ENCODE measurements around the gene HOXA9.

Gene HOXA9

DNA sequence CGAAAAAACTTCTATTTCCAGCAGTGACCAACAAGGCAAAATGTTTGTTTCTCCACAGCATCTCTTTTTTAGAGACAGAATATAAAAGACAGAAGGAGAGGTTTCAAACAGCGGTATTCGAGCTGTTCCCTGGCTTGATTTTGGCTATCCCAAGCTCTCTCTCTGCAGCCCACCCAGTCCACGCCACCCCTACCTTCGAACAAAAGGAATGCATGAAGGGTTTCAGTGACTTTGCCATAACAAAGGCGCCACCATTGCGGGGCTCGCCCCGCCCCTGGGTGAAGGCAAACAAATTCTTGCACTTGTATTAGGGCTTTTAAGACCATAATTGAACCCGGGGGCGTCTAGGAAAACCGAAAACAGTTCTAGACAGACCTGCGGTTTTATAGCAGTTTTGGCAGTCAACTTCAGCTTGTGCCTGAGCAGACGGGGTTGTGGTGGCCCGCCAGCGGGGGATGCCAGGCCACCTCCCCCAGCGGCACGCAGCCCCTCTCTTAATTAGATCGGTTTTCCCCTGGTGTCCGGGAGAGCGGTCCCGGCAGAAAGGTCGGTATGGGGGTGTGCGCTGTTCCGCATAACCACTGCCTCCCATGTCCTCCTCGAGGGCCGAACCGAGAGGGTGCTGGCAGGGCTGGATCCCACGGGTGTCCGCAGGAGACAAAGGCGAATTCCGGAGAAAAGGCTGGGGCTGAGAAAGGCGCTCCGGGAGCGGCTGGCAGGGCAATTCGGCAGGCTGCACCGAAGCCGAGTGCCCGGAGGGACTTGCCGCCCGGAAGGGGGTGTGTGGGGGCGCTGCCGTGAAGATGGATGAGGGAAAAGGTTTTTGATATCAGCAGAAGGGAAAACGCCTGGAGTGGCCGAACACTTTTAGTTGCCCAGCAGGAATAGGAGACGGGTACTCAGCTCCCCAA is 22.4 kb upstream of the HOXA9 start:
- DNase-seq, result no peak

DNA sequence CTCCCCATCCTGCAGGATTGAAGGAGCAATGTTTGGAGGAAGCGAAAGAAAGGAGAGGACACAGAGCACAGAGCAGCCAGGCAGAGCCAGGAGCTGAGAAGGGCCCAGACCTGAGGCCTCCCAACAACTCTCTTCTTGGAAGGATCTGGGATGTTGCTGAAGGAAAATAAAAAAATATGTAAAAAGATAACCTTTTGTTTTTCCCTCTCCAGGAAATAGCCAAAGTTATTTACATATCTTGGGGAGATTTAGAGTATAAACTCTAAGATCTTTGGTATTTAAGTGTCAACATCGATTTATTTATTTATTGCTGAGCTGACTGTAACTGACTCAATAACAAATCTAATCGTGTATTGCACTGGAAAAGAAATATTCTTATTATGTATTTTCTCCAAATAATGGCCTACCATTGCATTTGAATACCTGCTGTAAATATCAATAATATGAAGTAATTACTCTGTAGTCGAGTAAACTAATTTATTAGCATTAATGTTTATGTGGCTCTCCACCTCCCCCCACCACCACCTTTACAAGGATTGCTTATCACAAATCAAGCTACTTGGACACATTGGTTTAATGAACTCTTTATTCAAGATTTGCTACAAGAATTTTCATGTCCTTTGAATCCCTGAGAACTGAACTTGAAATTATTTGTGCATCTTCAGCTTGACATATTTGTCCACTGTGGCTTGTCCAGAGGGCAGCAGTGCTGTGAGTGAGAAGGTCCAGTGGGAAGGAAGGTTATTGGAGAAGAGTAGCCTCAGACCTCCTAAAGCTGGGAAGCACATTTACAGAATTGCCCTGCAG is 21.5 kb upstream of the HOXA9 start:
- DNase-seq, result no peak

DNA sequence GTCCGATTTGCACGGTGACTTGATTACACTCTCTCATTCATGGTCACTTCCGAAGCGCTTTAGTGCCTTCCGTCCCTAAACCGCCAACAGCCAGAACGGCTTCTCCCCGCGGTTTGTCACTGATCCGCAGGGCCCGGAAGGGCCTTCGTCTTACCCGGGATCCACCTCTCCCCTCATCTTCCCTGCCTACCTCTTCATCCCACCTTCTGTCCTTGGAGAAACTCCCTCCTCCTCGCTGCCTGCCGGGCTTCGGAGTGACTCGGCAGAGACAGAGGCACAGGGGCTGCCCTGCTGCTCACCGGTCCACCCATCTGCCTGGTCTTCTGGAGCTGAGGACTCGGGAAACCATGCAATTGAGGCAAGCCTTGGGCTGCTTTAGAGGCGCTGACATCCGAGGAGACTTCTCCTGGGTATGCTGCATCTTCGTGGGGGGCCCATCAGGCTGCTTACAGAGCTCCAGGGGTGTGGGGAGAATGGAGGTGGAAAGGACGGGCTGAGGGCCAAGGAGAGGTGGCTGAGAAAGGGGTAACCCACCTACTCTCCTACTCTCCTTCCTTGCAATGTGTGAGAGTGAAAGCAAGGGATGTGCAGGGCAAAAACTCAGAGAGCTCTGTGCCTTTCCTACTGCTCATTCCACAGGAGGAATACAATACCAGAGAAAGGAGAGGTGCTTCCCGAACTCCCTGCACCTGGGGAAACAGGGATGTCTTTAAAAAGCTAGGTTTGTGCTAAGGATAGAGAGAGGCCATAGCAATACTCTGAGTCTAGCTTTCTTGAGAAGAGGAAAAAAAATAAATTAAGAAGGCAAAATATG is 20.7 kb upstream of the HOXA9 start:
- no peak for DNase-seq

DNA sequence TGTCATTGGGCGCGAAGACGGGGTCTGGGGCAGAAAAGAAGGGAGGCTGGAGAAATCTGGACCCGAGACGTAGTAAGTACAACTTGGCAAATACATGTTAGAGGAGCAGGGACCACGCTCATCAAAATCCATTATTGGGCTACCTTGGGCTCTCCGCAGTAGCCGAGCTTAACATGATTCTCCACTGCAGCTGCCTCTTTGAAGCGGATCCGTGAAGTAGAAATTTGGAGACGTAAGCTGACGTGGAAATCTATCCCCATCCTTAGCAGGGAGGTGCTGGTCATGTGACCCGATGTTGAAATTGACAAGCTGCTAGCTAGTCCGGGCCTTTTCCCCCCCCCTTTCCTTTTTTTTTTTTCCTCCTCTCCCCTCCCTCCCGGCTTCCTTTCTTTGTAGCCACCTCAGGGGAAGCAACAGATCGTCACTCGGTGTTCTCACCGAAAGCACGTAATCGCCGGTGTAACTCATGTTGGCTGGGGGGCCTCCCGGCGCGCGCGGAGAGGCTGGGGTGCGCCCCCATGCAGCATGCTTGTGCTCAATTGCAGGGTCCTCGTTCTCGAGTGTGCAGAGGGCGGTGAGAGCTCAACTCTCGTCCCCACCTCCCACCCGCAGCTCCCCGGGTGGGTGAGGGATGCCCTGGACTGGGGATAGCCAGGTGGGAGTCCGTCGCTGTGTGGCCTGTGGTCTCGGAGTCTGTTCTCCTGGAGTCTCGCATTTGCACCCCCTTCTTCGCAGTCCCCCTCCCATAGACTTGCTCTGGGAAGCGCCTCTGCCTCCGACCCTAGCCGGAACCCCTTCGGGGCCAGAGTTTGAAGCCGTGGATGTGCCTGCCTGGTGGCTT is 19.9 kb upstream of the HOXA9 start, which contains the start of gene HOXA11:
TSS of gene HOXA11 (minus strand) at position 220 of the 841 bp plus-strand sequence. CDS start at position 132, 88 bp downstream.
- DNase-seq, result no peak

DNA sequence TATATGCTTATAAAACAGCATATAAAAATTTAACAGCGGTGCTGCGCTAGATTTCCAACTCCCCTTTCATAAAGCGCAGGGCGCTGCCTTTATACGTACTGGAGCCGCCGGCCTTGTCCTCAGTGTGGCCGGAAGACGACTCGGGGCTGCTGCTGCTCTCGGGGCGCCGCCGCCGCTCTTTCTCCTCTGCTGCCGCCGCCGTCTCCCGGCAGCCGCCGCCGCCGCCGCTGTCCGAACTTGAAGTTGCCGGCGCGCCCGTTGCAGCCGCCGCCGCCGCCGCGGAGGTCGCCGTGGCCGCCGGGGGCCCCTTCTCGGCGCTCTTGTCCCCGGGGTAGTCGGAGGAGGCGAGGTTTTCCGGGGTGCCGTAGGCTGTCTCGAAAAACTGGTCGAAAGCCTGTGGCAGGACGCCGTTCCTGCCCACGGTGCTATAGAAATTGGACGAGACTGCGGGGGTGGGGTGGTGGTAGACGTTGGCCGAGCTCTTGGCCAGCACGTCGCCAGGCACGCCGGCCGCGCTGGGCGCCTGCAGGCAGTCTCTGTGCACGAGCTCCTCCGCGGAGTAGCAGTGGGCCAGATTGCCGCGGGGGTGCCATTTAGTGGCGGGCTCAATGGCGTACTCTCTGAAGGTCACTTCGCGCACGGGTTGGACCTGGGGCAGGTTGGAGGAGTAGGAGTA is 19.1 kb upstream of the HOXA9 start:
- DNase-seq, result no peak

DNA sequence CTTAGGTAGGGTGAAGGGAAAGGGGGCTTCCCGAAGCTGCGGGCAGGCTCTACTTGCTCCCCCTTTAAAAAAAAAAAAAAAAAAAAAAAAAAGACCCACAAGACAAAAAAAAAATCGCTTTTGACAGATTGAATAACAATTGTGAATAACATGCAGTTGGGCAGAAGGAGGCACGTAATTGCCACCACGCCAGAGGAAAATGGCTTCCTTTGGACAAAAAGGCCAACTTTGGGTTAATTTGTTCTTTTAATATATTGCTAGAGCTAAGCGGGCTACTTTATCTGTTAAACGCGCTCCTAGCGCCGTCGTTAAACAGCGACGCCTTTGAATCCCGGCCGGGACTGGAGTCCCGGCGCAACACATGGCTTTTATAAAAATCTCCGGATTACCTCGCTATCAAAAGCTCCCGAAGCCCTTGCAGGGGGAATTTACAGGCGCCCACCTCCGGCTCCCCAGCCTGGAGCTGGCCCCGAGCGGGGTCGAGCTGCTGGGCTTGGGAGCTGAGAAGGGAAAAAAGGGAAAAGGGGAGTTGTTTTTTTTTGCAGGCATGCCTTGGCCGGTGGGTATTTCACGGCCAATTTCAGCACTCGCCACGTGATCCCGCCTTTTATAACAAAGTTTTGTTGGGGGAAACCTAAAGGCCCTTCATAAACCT is 18.5 kb upstream of the HOXA9 start:
- no peak for DNase-seq

DNA sequence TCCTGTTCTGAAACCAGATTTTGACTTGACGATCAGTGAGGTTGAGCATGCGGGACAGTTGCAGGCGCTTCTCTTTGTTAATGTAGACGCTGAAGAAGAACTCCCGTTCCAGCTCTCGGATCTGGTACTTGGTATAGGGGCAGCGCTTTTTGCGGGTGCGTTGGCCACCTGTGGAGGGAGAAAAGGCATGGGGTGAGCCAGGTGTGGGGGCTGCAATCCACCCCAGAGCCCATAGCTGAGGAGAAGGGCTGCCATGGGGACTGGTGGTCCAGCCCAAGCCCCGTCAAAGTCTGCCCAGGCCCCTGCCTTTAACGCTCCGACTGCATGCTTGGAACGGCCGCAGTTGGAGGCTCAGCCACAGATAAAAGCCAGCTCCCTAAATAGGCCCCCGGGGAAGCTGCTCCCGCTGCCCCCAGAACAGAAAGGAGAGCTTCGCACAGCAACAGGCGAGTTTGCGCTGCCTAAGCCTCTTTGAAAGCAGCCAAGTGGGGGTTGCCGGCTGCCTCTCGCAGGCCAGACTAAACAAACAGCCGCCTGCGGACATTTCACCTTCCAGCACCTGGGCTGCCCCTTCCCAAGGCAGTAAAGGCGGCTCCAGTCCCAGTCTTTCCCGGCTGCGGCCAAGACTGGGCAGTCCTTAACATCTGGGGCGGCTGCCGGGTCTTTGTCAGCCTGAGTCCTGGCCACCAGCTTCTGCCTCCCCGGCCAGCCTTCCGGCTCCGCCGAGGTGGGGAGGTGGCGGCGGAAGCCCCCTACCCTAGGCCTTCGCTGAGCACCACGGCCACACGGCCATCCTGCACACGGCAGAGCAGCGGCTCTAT is 17.7 kb upstream of the HOXA9 start:
- DNase-seq, result no peak

DNA sequence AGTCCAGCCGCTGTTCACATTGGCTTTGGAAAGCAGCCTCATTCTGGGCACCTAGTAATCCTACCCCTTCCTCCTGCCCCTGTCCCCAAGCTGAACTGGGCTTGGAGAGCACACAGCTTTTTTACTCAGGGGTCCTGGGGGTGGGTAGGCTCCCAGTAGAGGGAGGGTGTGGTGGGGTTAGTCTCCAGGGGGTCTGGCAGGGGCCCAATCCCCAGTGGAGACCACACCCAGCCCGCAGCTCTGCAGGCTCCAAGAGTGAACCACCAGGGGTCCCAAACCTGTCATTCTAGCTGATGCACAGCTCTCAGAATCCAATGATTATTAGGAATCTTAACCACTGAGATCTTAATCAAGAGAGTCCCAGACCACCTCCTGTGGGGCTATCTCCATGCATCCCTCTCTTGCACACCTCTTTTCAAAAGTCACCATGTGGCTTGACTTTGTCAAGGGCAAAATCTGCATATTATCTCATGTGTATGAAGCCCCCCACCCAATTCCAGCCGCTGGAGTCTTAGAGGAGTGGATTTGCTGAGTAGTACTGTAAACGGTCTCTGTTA is 17.0 kb upstream of the HOXA9 start:
- DNase-seq, result no peak

DNA sequence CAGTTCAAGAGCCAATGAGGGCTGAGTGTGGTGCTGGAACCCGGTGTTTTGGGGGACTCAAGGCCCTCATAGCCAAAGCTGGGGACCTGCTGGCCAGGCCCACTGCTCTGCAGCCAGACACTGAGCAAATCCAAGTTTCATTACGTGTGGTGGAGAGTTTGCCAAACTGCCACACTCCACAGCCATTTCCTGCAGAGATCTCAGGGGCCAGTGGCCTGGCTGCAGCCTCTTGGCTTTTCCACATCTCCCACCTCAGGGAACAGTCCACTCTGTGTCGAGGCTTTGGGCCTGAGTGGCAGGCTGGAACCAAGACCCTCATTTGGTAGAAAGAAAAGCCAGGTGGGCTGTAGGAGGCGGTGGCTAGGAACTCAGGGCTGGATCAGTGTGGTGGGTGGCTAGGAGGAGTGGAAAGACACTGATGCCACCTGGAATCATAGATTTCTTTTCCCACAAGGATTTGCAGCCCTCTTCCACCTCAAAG is 16.5 kb upstream of the HOXA9 start:
- DNase-seq, result no peak

DNA sequence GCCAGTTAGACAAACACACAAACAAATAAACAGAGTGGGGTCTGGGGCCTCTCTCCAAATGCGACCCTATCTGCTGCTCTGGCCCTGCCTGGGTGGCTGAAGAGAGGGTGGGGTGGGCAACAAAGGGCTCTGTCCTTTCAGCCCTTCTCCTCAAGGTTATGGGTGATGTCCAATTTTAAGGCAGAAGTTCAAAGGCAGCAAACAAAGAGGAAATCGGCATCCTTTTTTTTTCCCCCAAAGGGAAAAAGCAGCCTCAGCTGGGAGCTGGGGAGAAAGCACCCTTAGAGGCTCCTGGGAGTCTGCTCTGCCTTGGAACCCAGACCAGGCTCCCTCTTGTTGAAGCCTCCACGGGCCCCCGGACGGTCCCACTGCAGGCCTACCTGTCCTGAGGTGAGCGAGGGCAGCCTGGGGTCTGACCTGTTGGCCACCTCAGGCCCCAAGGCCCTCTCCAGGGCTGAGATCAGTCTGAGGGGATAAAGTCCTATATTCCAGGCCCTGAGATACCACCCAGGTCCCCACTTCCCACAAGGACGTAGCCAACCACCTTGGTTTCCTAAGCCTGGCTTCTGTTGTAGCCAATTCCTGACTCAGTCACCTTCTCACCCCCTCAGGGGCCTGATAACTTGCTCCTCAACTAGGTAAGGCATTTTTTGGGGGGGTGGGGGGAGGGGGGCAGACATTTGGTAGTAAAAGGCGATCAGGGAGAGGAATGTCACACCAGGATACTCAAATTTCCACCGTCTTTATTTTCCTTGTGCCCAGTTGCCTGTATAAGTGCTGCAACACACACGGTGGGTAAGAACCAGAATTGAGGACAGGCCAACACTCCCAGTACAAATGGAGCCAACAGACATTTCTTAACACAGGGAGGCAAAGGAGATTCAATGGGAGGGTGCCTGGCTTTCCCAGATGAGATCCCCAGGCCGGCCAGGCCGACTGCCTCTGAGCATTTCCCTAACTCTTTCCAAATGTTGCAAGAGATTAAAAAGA is 15.4 kb upstream of the HOXA9 start:
- no peak for DNase-seq

DNA sequence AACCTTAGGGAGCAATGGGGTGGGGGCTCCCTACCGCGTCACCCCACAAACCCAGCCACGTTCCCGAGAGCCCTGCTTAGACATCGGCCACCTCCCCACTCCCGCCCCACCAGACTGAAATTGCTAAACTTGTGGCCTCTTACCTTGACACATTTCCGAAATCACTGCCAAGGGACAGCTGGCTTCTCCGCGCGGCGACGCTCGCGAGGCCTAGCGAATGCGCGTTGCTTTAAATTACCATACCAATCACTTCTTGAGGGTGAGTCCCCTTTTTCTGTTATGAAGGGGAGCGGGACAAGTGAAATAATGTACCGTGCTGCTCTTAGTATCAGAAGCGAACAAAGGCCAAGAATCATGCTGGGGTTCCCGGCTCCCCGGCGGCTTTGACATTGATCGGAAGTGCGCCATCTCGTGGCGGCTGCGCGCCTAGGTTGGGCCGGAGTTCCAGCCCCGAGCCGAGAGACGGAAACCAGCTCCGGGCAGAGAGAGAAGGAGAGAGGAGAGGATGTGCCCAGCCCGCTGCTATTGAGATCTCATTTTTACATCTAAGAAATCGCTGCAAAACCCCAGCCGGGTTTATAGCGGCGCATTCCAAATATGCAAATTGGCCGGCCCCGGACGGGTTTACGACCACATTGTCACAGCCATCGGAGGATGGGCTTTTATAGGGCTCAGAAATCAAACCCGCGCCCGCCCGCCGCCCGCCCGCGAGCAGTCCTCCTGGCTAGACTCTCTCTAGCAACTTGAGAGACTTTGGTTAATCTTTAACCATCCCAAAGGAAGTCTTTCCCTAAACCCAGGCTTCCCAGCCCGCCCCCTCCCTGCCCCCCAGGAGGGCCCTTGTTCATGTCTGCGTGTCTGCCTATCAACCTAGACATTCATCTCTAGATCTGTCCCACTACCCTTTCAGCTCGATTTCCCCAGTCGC is 14.4 kb upstream of the HOXA9 start:
- no peak for DNase-seq

DNA sequence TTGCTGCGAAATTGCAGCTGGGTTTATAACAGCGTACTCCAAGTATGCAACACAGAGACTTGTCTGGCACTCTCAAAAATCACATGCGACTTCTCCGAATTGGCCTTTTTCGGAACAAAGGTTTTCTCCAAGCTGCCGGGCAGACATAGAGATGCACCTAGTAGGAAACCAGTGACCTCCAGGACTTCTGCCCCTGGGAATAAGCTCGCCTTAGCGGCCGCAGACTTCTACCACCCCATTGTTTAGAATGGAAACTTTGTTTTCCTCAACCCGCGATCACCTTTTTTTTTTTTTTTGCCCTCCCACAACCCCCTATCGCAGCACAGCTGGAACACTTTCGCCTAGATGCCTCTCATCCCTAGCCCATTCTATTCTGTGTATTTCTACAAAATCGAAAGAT is 13.7 kb upstream of the HOXA9 start:
- DNase-seq, result no peak

DNA sequence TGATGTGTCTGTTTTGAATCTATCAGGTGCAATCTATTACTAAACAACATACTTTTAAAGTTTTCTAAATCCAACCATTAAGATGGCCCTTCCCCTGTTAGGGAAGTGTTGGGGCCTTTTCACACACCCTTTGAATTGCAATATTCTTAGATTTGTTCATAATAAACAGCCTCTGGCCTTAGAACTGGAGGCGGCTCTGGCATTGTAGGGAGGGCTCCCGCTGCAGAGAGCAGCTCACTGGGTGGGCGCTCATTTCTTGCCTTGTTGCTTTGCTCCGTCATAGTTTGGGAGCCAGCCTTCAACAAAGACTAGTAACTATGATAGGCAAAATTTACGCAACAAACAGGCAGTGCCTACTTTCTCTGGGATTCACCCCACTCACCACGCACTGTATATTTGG is 13.0 kb upstream of the HOXA9 start:
- no peak for DNase-seq

DNA sequence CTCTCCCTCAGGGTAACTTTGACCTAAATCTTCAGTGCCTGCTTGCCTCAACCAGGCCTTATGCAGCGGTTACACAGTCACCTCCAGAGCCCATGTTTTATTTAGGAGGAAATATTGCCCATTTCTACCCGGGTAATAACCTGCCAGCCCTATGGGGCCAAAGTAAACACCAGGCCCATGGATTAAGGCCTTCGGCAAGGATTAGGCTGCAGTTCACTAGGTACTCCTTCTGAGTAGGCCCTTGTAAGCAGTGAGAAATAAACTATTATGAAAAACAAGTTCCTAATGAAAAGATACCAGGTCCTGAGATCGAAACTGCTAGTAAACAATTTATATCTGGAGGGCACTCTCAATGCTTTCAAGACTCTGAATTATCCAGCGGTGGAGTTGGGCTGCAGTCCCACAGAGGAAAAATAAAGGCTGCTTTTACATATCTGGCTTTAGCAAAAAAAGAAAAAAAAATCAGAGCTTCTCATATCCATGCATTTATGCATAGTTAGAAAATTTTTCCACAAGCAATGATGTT is 12.5 kb upstream of the HOXA9 start:
- no peak for DNase-seq

DNA sequence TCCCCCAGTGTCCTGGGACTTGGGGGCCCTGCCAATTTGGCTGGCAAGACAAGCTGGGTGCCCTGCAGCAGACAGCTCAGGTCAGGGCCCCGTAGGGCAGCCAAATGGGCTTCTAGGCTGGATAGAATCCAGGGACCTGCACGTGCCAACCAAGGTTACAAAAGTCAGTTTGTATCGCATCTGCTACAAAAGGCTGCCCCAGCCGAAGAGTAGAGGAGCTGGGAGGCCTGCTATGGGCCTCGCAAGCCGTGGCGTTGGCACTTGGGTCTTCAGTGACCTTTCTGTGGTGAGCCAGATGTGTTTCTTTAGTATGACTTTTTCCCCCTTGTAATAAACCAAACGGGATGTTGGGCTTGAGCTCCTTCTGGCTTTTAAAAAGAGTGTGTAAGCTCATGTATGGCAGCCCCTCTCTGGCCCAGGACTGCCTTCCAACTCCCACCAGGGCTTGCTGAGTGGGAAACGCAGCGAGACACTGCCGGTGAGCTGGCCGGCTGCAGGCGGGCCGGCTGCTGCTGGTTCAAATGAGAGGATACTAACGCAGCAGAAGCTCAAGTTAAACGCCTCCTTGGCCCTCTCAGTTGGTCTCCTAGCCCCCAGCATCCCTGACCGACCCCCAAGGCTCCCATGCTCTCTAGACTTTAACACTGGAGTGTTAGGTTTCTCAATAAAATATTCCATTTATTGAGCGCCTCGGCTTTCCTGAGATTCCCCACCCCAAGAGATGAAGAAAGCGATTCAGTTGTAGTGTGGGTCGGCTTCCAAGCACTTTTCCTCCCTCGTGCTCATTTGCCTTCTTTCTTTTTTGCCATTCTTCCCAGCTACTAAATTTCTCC is 11.8 kb upstream of the HOXA9 start:
- no peak for DNase-seq

DNA sequence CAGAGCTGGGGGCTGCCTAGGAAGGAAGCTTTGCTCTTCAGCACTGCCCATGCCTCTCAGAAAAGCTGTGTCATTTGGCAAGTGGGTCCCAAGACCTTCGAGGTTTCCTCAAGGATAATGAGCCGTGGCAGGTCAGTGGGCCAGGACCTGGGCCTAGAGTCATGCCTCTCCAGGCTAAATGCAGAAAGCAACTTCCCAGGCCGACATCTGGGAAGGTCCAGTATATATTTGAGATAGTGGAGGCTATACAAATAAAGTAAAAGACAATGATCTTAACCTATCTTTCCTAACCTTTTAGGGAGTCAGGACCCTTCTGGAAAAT is 11.1 kb upstream of the HOXA9 start:
- DNase-seq, result no peak

Data from SHP77 treated with DMSO at 0.1 percent for 48 hours (cell line).